Measurements from ENCODE around the gene TICAM2. TPM values are rescaled to one million over a fixed set of nuclear protein-coding genes. Genes with fewer than 3 reads are reported as not detected.

The TICAM2 gene
- total RNA-seq, 1 donor from 2014 or later = 2.3 TPM

- Histone ChIP-seq H3K4me3 (peak overlapping the region; percentile 82), H3K36me3 (peaks cover 25% of the 10 kb centered on the region), H3K4me1 (peaks cover 79% of the 10 kb centered on the region), H3K9me3 (replicated peaks) (peaks cover 9% of the 10 kb centered on the region), H3K27me3 (ENCODE audit: low read depth) (no peaks in the 10 kb centered on the region), H3K27ac (replicated peaks) (peak overlapping the region; percentile 96)
- no peak for DNase-seq
- intact Hi-C loops (cut with micrococcal nuclease) = no loop called here
- peak; percentile 14 for TF ChIP-seq CTCF (IDR thresholded peaks at IDR 0.05; ENCODE audit: borderline replicate concordance)
These were observed 60.7 kb downstream of the TICAM2 start for GRCh38 chr5:115541611-115542010.

- no peak overlapping the region for H3K4me3 ChIP-seq
- no peaks in the 10 kb centered on the region for H3K9me3 ChIP-seq (replicated peaks)
- peaks cover 100% of the 10 kb centered on the region for H3K4me1 ChIP-seq
- DNase-seq = no peak
- intact Hi-C loops (cut with micrococcal nuclease) = no loop called here
- no peak for TF ChIP-seq CTCF (IDR thresholded peaks at IDR 0.05; ENCODE audit: borderline replicate concordance)
- H3K27ac ChIP-seq (replicated peaks) = no peak overlapping the region
- H3K27me3 ChIP-seq (ENCODE audit: low read depth) = no peaks in the 10 kb centered on the region
- peaks cover 23% of the 10 kb centered on the region for H3K36me3 ChIP-seq
These were observed 66.7 kb downstream of the TICAM2 start for GRCh38 chr5:115535479-115536035.

- no peaks in the 10 kb centered on the region for H3K27me3 ChIP-seq (ENCODE audit: low read depth)
- DNase-seq = no peak
- H3K36me3 ChIP-seq = peaks cover 9% of the 10 kb centered on the region
- H3K4me3 ChIP-seq = no peak overlapping the region
- no peak overlapping the region for H3K27ac ChIP-seq (replicated peaks)
- intact Hi-C loops (cut with micrococcal nuclease) = no loop called here
- no peaks in the 10 kb centered on the region for H3K9me3 ChIP-seq (replicated peaks)
- H3K4me1 ChIP-seq = peaks cover 100% of the 10 kb centered on the region
- no peak for TF ChIP-seq CTCF (IDR thresholded peaks at IDR 0.05; ENCODE audit: borderline replicate concordance)
These were observed 69.8 kb downstream of the TICAM2 start for GRCh38 chr5:115532517-115532916.

- peak overlapping the region; percentile 3 for H3K27ac ChIP-seq (replicated peaks)
- peaks cover 100% of the 10 kb centered on the region for H3K4me1 ChIP-seq
- intact Hi-C loops (cut with micrococcal nuclease) = no loop called here
- peak overlapping the region; percentile 16 for H3K4me3 ChIP-seq
- DNase-seq = no peak
- no peaks in the 10 kb centered on the region for H3K9me3 ChIP-seq (replicated peaks)
- no peak for TF ChIP-seq CTCF (IDR thresholded peaks at IDR 0.05; ENCODE audit: borderline replicate concordance)
- peaks cover 9% of the 10 kb centered on the region for H3K36me3 ChIP-seq
- H3K27me3 ChIP-seq (ENCODE audit: low read depth) = no peaks in the 10 kb centered on the region
These were observed 70.4 kb downstream of the TICAM2 start for GRCh38 chr5:115531787-115532367.

GRCh38 chr5:115531380-115531779, 70.9 kb downstream of the TICAM2 start:
- TF ChIP-seq CTCF (IDR thresholded peaks at IDR 0.05; ENCODE audit: borderline replicate concordance) = no peak
- peak overlapping the region; percentile 16 for H3K4me3 ChIP-seq
- H3K36me3 ChIP-seq = peaks cover 9% of the 10 kb centered on the region
- peaks cover 100% of the 10 kb centered on the region for H3K4me1 ChIP-seq
- no peaks in the 10 kb centered on the region for H3K27me3 ChIP-seq (ENCODE audit: low read depth)
- no peak overlapping the region for H3K27ac ChIP-seq (replicated peaks)
- intact Hi-C loops (cut with micrococcal nuclease) = no loop called here
- no peaks in the 10 kb centered on the region for H3K9me3 ChIP-seq (replicated peaks)
- DNase-seq = no peak

Data from left ventricle myocardium inferior (tissue), 1 donor.